NCI-H1930 (cell line): Measurements from ENCODE around the gene TGIF2.
A peak's percentile ranks its signal among the peaks of the same experiment; 100 is the strongest.
"Not testable (repeated sequence)": the region's sequence is repeated elsewhere in the genome, so short reads cannot be mapped to it uniquely, and the experiment has no call there.

Experiments
- DNase-seq, 2 experiments: peaks; one replicate each; lab custom pipeline; 2025; lab: John Stamatoyannopoulos, UW

The TGIF2 gene

DNA sequence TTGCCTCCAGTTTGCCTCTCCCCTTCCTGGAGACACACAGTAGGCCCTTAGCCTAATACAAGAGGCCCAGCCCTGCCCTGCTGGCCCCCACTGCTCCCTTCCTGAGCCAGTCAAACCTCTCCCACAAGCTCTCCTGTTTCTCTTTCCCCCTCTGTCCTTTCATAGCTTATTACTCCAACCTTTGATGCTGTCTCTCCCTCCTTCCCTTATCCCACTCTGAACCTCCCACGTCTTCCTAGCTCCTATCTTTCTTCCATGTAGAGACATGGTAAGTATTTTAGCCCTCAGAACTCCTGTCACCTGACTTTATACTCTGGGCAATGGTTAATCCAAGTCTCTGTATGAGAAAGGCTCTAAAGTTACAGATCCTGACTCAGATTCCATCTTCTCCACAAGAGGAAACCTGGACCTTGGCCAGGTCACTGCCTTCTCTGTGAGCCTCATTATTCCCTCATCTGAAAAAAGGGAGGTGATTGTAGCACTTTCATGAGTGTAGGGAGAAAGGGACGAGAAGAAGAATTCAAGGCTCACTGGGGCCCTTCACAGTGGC lies 6.7 kb downstream of the TGIF2 start:
- no peak for DNase-seq

DNA sequence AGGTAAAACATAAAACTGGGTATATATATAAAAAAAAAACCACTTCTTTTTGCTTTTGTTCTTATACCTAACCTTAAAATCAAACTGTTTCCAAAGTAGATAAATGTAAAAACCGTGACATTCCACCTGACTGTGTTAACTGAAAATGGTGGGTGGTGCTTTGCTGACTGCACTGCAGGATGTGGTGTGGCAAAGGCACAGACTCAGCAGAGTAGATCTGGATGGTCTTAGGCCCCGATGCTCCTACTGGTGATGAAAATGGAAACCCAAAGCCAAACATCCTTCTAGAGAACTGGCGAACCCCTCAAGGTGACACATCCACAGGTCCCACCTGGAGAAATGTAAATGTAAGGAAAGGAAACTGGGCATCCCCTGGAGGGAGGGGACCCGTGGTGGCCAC lies 8.9 kb downstream of the TGIF2 start:
- no peak for DNase-seq

DNA sequence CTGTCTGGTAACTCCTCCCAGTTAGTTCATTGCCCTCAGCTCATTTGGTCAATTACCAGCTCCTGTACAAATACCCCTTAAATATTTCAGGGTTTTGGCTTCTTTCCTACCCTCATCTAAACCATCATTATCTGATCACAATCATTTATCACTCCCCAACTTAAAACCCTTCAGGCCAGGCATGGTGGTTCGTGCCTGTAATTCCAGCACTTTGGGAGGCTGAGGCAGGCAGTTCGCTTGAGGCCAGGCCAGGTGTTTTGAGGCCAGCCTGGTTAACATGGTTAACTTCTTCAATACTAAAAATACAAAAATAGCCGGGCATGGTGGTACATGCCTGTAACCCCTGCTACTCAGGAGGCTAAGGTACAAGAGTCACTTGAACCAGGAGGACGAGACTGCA lies 9.4 kb downstream of the TGIF2 start:
- DNase-seq, result no peak

DNA sequence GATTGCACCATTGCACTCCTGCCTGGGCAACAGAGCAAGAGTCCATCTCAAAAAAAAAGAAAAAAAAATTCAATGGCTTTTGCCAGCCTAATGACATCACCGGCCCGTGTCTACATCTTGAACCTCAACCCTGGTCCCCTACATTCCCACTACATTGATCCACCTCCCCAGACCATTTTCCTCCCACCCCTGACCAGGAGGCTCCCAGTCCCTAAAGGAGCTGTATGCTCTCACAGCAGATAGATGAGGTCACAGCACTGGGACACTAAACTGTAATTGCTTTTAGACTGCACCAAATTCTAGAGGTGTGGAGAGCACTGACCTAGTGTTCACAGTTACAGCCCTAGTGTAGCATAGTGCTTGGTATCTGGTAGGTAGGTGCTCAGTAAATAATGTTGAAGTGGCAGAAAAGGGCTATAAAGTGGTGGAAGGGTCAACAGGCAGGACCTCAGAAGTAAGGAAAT lies 10.7 kb downstream of the TGIF2 start:
- DNase-seq, result no peak

GRCh38 chr20:36585410-36586125 lies 12.2 kb downstream of the TGIF2 start:
- no peak for DNase-seq

- DNase-seq, result no peak
These were observed 14.1 kb downstream of the TGIF2 start for GRCh38 chr20:36587388-36588070.

GRCh38 chr20:36591281-36591680 lies 17.9 kb downstream of the TGIF2 start:
- DNase-seq, result no peak

- peak in 1 of 2 experiments; percentile 43 for DNase-seq
These were observed 18.7 kb downstream of the TGIF2 start for GRCh38 chr20:36591854-36592641.

GRCh38 chr20:36593347-36593929 lies 20.0 kb downstream of the TGIF2 start:
- DNase-seq, result no peak

DNA sequence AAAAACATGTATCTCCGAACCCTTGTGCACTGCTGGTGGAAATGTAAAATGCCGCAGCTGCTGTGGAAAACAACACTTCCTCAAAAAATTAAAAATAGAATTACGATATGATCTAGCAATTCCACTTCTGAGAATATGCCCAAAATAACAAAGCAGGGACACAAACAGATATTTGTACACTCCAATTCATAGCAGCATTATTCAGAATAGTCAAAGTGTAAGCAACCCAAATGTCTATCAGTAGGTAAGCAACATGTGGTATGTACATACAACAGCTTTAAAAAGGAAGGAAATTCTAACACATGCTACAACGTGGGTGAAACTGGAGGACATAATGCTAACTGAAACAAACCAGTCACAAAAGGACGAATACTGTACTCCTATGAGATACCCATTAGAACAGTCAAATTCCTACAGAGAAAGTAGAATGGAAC lies 26.5 kb downstream of the TGIF2 start:
- no peak for DNase-seq

- DNase-seq, result no peak
These were observed 28.1 kb downstream of the TGIF2 start for GRCh38 chr20:36601540-36601939.

GRCh38 chr20:36604952-36605398 lies 31.6 kb downstream of the TGIF2 start:
- DNase-seq, result peak in 1 of 2 experiments; percentile 64

DNA sequence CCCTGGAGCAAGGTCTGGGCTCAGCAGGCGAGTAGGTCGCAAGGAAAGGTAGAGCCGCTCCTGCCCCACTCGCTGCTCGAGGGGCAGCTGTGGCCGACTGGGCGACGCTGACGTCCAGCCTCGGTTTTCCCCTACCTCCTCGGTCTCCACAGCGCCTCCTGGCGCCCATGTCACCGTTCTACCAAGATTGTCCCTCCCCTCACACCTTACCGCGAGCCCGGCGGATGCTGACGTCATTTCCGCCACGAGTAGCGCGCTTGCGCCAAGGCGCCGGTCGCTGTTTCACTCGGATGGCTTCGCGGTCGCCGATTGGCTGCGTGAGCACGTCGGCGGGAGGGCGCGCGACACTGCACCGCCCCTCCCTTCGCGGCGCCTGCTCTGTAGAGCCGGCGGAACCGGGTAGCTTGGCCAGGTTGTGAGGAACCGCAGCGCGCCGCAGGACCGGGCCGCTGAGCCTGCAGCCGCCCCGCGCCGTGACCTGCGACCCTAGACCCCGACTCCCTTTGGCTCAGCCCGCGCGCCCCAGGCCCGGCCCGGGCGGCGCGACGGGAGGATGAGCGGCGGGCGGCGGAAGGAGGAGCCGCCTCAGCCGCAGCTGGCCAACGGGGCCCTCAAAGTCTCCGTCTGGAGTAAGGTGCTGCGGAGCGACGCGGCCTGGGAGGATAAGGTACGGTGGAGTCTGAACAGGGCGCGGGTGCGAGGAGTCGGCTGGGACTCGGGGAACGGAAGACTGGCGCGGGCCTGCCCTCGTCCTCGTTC lies 32.2 kb downstream of the TGIF2 start, which contains the start of gene RAB5IF:
TSS of gene RAB5IF (plus strand) at position 381 of the 759 bp plus-strand sequence. CDS start at position 554, 173 bp downstream.
- peak; percentile 99 for DNase-seq

GRCh38 chr20:36606158-36607066 lies 33.0 kb downstream of the TGIF2 start:
- no peak for DNase-seq

DNA sequence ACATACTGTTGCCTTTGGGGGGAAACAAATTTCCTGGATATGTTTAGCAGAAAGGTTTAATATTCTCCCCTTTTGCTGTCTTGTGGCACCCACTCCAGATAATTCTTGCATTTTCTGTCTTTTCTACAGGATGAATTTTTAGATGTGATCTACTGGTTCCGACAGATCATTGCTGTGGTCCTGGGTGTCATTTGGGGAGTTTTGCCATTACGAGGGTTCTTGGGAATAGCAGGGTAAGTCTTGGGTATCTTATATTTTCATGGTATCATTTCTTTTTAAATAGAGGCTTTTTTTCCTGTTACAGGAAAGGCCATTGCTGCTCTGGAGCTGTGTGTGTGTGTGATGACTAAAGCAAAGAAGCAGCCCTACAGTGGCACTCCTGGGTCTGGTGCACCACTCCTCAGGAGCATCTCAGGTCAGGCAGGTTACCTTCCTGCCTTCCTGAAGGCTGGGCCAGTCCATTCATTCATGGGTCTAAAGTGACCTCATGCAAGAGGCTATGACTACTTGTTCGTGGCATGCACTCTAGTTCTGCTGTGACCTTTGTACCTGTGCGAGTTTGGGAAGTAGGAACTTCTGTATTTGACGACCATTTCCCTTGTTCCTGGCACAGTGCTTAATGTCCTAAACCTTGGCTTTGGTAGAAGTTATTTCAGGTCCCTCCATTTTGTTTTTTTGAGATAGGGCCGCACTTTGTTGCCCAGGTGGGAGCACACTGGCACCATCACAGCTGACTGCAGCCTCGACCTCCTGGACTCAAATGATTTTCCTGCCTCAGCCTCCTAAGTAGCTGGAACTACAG lies 34.4 kb downstream of the TGIF2 start:
- DNase-seq, result no peak

- DNase-seq, result not testable (repeated sequence)
These were observed 35.0 kb downstream of the TGIF2 start for GRCh38 chr20:36608388-36608728.

DNA sequence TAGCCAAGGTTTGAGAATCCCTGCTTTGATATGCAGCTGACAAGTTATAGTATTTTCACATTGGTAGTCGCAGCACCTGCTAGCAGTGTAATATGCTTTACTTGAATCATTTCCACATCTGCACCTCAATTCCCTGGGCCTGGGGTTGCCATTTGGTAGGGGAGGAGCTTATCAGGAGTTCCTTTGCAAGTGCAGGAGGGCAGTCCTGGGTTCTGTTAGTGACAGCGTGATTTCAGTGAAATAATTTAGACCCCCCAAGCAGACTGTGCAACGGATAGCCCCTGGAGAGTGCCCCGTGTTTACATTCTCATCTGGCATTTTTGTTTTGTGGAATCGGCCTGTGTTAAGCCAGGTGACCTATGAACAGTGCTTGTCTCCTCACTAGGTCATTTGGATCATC lies 38.2 kb downstream of the TGIF2 start:
- DNase-seq, result no peak

DNA sequence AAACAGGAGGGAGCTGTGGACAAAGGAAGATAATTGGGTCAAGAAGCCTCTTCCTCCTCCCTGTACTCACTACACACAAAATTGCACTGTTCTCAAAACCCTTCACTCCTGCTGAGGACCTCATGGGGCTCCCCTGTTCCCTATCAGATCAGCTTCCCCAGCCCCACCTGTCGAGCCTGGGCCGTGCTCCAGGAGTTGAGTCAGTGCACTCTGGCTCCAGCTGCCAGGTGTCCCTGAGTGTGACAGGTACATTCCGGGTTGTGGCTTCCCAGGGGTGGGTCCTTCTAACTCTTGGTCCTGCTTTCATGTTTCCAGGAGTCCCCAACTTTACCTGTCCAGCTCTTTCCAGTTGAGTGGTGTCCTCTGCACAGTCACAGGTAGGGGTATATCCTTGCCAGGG lies 40.6 kb downstream of the TGIF2 start:
- DNase-seq, result no peak
